GM19238 (cell line): ENCODE results near the gene PCNX1.

Experiments used
- DNase-seq: peaks from one replicate; pipeline ENCODE4 v3.0.0; 2011; ENCODE audit warnings: low spot score; ENCODE audit not compliant: insufficient read length

Gene PCNX1

GRCh38 chr14:71148627-71149026 is 241.4 kb downstream of the PCNX1 start:
- no peak for DNase-seq

GRCh38 chr14:71150737-71151136 is 243.5 kb downstream of the PCNX1 start:
- no peak for DNase-seq

GRCh38 chr14:71155743-71156142 is 248.5 kb downstream of the PCNX1 start:
- no peak for DNase-seq

DNA sequence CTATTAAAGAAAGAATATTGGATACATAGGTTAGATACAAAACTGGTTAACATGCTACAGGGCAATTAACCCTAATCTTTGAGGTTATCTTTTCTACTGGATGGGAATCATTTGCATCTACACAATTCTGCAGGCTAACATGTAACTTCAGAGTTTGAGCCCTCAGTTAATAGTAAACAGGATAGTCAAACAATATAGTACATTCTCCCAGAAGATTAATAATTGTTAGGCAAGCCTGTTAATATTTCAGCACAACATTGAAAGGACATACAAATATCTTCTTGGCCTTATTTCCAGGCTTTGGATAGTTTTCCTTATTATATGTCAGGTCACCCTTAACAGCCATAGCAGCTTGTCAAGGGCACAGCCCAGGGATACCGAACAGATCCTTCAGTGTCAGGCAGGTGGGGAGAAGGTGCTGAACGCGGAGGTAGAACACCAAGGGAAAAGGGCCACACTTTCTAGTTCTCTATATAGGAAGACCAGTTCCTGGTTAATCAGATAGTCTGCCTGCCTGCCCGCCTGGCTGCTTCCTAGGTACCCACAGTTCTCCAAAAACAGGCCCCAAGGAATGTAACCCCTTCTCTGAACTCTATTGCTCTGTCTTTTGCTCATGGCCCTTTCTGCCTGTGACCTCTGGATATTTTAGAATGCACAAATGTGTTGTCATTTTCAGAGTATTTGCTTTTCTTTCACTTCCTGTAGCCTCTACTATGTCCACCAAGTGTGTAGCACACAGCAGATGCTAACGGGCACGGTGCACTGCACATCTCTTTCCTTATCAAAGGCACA is 256.0 kb downstream of the PCNX1 start:
- no peak for DNase-seq

DNA sequence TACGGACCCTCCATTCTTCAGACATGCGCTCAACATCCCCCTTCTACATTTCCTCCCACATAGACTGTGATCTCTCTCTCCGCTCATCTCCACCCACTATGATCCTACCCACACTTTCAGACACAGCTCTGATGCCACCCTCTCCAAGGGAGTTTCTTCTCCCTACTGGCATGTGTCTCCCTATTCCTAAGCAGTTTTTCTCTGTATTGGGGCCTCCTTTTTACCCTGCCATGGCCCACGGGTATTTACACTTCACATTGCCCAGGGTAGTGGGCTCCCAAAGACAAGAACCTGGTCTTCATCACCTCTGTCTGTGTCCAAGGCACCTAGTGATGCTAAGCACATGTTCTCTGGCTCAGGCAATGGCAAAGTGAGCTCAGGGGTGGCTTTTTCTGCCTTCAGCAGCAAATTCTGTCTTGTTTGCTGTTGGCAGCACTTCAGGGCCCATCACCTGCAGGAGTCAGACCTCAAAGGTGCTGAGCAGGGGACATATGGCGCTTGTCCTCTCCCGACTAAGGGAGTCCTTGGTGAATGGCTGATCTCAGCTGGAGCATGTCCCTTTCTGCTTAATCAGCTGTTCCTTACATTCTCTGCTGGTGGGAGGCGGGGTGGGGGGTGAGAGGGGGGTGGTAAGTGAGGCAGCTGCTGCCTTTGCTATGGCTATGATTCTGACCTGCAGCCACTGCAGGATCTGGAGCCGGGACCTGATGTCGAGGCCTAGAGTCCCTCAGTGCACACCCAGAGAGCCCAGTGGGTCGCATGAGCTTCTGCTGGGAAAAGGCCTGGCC is 256.8 kb downstream of the PCNX1 start:
- no peak for DNase-seq
